Myocyte (in vitro differentiated cells): Measurements from ENCODE around the gene NBEAL2. TPM values are rescaled to one million over a fixed set of nuclear protein-coding genes. Genes with fewer than 3 reads are reported as not detected.

Experiments
- DNase-seq: peaks from one replicate; pipeline ENCODE4 v3.0.0-alpha.2; 2012; ENCODE audit warnings: low read depth
- total RNA-seq: library from RNA; depleted of rRNA; stranded (reverse); fragments of >200 nt; gene quantifications from 2 replicates; pipeline ENCODE4 v1.2.3, GENCODE V29; 2014

NBEAL2 gene
- total RNA-seq, 1 donor from 2014 or later = 2.3 TPM

DNA sequence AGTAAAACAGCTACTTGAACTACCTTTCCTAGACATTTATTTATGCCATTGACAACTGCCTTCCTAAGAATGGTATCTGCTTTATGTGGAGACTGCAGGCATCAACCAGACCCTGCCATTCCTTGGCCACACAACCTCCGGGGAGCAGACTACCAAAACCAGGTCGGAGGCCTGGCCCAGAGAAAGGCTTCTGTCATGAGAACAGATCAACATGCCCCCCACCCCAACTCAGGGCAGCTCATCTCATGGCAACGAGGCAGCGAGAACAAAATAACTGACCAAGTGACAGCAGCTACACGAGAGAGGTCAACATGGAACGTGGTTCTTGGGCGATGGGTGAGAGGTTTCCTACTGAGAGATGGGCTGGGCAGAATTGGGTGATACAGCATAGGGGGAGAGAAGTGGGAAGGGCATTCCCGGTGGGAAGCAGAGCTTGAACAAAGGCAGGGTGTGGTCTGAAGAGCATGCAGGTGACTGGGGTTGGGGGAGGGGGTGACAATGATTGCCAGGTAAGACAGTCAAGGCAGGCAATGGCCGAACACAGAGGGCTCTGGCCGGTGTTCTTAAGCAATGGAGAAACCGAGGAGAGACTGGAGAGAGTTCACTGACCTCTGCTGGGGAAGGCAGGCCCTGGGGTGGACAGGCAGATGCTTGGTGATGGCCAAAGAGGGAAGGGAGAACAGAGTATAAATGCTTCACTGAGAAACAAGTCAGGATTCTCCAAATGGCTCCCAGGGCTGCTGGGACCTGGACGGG, 36.8 kb upstream of the NBEAL2 start:
- DNase-seq = no peak

DNA sequence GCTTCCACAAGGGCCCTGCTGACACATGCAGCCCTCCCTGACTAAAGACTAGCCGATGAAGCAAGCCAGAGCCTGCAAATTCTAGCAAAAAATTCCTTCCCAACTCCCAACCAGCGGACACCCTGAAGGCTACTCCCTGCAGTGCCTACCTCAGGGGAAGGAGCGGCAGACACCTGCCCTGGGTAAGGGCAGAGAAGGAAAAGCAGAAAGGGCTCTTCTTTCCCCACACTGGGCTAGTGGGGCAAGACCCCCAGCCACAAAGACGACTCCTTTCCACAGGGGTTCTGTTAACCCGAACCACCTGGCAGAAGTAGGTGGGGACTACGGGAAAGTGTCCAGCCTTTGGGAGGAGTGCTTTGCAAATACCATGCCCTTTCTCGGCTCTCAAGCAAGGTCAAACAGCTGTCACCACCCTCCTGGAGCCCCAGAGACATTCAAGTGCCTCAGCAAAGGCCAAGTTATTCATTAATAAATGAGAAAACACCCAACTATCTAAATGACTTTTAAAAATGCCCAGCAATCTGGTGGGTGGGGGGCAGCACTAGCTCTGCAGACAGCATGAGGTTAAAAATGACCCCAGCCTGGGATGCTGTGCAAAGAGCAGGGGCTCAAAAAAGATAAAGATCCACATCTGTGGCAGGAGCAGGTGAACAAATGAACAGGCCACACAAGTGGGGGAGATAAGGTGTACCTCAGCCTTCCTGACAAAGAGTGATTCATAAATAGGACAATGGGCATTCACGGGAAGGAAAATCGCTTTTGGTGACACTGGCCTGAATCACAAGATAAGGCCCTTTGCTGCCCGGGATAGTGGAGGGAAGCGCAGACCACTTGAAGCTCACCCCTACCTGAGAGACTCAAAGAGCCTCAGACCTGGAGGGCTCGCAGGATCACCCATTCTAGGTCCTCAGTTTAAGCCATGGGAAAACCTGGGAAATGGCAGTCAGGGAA, 36.0 kb upstream of the NBEAL2 start:
- no peak for DNase-seq

DNA sequence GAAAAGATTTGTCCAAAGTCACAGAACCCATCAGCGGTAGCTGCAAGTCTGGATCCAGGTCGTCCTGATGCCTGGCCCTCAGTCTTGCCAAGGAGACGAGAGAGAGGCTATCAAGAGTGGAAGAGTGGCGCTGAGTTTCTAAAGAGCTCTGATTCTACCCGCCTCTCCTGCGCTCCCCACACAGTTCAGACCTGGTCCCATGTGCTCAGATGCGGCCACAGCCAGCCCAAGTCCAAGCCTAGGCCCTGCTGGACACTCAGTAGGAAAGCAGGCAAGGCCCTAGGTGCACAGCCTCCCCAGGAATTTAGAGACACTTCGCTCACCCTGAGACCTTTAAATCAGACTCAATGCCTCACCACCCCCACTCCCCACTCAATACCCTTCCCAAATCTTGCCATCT, 35.3 kb upstream of the NBEAL2 start:
- DNase-seq = no peak

DNA sequence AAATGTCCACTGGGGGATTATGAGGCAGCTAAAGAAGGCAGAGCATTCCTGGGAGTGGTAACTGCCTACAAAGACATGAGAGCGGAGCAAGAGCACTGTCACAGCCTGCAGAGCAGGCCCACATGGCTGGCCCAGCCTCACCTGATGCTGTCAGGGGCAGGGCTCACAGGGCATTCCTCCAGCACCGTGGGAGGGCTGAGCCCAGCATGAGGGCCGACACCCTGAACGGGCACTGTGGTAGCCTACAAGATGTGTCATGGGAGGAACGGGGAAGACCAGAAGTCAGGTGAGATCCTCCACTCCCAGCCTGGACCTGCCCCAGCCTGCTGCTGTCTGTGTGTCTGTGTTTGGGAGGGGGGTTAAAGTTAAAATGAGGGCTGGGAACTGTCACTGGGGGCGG, 33.0 kb upstream of the NBEAL2 start:
- no peak for DNase-seq

DNA sequence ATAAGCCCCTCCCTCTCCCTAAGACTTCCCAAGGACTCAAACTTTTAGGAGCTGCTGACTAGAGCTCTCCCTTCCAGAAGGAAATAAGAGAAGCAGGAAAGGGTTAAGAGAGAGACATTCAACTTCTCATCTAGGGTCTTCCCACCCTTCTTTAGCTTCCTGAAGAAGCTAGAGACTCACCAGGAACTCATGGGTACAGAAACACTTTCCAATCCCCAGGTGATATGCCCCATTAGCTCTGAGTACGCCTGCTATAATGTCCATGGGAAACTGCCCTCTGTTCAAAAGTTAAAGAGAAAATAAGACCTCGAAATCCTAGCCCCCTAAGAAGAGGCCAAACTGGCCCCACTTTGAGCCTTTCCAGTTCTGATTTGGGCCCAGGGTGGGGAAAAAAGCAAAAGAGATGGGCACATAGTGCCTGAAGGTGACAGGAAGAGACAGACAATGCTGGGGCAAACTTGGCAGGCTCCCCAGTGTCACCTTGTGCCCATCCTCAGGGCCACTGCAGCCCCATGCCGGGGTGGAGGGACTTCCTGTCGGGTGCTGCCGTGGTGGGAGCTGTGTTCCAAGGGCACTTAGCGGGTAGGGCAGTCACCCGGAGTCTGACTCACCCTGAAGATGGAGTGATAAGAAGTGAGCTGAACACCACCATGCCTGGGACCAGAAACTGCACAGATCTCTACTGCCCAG, 32.5 kb upstream of the NBEAL2 start:
- DNase-seq = no peak

DNA sequence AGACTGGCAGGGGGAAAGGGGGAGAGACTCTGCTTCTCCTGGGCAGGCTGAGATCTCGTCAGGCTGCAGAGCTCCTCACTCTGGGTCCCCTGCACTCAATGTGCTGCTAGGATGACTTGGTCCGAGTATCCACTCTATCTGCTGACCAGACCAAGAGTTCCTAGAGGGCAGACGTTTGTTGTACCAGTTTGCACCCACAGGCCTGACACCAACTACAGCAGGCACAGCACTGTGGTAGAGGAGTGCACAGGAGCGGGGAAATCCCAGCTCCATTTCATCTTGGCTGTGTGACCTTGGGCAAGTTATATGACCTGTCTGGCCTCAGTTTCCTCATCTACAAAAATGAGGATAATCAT, 31.9 kb upstream of the NBEAL2 start:
- DNase-seq = no peak

DNA sequence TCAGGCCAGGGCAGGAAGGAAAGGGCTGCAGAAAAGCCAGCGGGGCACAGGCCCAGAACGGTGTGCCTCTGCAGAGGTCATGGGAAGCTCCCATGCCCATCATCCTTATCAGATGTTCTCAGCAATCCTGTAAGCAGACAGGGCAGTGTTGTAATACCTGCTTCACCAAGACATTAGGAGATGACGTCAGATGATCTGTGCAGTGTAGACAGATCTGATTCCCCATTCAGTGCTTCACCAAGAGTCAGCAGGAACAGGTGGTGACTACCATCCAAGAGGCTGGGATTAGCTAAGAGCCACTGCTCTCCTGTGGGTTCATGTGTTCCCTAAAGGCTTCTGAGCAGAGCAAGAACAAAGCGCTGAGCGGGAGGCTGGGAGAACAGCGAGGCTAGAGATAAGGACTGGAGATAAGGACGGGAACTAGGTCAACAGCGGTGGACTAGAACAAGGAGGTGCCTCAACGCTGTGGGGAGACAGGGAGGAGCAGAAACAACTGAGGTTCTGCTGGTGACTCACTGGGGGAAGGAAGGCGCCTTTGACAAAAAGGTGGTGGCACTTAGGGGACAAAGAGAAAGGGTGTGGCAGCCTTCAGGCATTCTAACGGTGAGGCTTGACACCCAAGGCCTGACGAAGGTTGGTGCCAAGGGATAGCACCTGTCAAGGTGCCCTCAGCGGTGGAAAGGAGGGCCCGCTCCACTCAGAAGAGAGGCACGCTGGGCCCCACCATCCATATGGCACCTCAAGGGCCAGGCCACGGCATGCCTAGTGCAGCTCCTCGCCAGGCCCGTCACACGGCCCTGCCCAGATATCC, 31.3 kb upstream of the NBEAL2 start:
- peak; percentile 78 for DNase-seq

DNA sequence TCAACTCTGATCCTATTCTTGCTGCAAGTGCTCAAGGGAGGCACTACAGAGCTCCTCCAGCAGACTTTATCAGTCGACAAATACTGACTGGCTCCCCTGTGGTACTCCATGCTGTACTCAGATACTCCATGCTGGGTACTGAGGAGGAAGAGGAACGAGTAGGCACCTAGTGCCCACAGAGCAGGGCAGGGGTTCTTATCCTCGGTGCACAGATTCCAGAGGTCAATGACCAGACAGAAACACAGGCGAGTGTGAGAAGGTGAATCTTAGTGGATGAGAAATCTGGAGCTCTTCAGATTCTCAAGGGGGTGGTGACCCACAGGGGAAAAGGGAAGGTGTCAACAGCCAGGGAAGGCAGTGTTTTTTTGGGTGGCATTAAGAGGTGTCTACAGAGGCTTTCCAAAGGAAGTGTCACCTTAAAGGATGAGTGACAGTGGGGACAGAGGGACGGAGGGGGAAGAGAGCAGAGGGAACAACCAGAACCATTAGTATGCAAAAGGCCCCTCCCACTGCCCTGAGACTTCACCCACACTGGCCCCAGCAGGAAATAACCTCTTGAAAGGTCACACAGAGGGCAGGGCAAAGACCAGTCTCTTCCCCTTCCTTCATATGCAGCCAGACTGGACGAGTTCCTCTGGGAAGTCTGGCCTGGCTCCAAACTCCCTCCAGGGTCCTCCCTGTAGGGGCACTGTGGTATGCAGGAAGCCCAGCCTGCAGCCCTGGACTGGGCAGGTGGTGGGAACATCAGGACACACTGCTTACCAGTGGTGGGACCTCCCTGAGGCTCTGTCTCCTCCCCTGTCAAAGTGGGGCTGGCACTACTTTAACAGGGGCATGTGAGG, 30.4 kb upstream of the NBEAL2 start:
- no peak for DNase-seq

DNA sequence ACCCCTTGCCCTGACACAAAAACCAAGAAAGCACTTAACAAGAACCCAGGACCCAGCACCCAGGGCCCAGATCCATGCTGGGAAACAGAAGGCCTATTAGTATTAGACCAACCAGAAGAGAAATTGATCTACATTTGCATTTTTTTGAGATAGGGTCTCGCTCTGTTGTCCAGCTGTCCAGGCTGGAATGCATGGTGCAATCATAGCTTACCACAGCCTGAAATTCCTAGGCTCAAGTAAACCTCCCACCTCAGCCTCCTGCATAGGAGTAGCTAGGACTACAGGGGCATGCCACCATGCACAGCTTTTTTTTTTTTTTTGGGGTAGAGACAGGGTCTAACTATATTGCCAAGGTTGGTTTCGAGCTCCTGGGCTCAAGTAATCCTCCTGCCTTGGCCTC, 29.3 kb upstream of the NBEAL2 start:
- no peak for DNase-seq

DNA sequence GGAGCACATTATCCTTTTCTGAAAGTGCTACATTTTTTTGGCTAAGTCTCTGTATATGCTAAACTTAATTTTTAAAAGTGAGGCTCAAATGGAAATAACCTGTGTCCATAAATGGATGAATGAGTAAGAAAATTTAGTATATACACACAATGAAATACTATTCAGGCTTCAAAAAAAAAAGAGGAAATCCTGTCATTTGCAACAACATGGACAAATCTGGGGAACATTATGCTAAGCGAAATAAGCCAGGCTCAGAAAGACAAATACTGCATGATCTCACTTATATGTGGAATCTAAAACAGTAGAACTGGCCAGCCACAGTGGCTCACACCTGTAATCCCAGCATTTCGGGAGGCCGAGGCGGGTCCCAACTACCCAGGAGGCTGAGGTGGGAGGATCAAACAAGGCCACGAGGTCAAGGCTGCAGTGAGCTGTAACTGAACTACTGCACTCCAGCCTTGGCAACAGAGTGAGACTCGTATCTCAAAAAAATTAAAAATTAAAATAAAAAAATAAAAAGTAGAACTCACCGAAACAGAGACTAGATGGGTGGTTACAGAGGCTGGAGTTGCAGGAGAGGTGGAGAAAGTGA, 28.7 kb upstream of the NBEAL2 start:
- DNase-seq = no peak

DNA sequence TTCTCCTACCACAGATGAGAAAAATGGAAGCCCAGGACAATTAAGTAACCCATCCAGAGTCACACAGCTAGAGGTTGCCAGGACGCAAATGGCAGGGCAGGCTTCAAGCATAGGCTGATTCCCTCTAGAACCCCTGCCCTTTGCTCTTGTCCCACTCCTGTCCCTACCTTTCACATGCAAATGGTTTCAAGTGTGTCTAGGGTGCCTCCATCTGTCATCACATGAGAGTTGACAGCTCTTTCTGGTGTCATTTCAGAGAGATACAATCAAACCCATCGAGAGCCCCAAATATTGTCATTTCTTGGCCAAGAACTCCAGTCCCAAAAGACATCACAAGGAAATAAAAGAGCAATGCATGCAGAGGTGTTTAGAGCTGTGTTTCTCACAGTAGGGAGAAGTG, 26.7 kb upstream of the NBEAL2 start:
- no peak for DNase-seq

DNA sequence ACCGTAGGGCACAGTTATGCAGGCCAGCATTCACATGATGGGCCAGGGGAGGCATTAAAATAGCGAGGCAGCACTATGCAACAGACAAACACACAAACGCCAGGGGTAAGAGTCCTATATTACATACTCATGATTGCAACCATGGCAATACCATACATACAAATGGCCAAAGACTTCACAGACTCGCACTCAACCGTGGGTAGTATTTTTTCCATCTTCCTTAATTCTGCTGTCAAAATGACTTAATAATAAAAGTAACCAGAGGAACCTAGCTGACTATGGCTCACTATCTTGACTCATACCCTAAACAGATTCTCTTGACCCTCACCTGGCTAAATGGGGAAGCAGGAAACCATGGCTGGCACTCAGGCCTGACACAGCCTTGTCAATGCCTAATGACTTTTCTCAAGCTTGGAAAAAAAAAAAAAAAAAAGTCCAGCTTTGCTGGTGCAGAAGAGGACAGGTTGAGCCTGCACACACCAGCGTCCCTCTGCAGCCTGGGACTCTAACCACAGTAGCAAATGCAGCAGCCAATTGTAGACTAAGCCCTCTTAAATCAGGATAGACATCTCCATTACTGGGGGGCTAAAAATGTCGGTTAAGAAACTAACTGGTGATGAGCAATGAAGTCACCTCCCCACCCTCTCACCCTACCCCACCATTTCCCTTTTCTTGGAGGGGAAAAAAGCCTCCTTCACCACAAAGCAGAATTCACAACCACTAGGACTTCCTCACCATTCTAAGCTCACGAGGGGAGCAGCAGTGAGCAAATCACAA, 26.0 kb upstream of the NBEAL2 start:
- DNase-seq = no peak

DNA sequence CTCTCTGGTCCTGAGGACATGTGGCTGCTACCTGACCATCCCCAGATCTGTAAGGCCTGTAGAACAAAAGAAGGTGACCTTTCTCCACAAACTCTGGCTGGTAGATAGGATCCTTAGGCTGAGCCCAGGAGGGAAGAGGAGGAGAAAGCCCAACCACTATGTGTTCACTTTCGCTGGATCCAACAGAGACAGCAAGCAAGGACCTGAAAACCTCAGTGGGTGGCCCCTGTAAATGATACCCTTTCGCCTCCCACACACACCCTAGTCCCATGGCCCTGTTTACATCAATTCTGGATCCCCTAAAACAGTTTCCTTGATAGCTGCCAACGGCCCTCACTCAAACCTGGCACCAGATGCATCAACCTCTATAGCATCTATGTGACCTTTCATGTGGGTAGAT, 25.3 kb upstream of the NBEAL2 start:
- DNase-seq = no peak

DNA sequence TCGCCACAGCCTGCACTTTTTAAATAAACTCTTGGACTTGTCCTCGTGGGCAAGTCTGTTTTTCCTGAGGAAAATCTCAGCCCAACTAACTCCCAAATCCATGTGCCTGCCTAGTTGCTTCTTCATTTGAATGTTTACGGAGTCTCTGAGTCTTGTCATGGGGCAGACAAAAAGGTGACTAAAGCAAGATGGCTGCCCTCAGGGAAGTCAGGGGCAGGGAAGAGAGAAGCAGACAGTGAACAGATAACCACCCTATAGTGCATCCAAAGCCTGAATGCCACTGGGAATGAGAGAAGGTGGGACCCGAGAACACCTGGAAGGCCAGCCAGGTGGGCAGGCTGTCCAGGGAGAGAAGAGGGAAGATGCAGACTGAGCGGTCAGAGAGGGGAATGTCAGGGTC, 24.3 kb upstream of the NBEAL2 start:
- DNase-seq = no peak

DNA sequence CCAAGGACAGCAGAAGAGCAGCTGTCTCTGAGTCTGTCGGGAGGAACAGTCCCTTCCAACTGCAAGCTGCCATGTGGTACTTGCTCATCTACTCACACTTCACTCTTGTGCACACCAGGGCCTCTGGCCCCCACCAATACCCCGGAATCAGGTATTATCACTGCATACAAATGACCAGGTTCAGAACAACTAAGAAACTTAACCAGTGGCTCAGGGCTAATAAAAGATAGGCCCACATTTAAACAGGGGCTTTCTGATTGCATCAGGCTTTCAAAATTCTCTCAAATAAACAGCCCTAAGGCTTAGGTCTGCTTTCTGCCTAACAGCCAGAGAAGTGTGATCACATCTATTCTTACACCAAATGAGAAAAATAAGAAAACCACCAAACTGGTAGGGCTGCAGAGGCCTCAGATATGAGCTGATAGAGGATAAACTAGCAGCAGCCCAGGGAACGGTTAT, 23.6 kb upstream of the NBEAL2 start:
- DNase-seq = no peak

DNA sequence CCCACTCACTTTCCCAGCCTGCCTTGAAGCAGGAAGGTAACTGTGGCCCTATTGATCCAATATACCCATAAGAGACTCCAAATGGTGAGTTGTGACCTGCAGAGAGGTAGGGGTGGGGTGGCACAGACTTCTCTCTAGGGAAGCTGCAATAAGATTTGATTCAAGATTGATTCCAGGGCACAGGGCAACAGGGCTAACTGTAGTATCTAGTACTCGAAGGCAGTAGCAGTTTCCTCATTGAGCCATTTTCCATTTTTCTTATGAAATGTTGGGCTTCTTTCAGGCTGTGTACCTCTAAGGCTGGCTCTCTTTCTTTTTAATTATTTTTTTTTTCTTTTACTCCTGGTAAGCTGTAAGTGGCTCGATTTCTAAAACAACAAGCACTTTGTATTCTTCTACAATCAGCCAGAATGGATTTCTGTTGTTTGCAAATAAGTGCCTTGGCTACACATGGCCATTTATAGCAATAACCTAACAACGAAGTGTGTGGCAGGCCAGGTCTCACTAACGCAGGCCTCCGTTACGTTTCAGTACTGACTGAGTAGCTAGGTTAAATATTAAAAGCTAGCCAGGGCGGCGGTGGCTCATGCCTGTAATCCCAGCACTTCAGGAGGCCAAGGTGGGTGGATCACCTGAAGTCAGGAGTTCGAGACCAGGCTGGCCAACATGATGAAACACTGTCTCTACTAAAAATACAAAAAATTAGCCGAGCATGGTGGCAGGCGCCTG, 22.2 kb upstream of the NBEAL2 start:
- no peak for DNase-seq

DNA sequence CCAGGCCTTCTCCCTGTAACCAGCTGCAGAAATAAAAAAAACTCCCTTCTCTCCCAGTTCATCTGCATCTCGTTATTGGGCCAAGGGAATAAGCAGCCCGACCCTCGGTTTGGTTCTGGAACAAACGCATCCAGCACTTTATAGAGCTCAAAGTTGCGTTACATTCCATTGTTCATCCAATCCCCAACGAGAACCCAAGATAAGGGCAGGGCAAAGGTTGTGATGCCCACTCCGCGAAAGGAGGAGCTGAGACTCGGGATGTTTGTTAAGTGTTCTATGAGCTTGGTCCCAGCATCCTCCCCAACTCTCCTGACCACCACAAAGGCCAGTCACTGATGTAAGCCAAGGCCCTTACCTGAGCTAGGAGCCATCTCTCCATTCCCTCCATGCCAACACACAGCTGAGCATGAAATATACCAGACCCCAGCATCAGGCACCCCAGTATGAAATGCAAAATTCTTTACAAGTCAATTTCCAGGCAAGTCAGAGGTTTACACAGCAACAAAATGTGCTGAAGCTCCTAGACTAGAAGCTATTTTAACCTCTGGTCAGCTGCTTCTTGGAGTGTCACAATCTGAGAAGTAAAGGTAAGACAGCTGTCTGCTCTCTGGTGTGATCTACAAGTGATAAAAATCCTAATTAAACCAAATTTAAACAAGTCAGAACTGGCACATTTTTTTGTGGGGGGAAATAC, 20.9 kb upstream of the NBEAL2 start:
- DNase-seq = no peak

DNA sequence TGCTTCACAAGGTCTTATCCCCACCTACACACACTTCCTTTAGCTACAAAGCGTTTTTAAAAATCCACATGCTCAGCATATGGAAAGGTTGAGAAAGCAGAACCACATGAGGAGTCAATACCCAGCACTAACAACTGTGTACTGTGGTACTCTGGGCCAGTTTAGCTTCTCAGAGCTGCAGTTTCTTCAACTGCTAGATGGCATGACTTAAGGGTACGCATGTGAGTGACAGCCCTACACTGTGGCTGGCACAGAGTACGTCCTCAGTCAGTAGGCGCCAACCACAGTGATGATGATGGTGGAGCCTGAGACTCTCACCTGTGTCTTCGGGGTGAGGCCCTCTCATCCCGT, 20.3 kb upstream of the NBEAL2 start:
- no peak for DNase-seq
